SK-N-SH treated with all-trans-retinoic acid at 6 μM for 48 hours (cell line): ENCODE data around the gene LORICRIN.

Experiments used
- ARNTL ChIP-seq: fragments of 450-650 bp; formaldehyde crosslinking; IDR thresholded peaks from 2 replicates; pipeline ENCODE4 v1.5.0; 2020; ENCODE audit warnings: low read depth, mild to moderate bottlenecking, moderate library complexity, borderline replicate concordance
- BACH2 ChIP-seq: fragments of 250-450 bp; sonication (Bioruptor Pico); IDR thresholded peaks from 2 replicates; pipeline ENCODE4 v1.9.0; 2021; ENCODE audit warnings: mild to moderate bottlenecking, borderline replicate concordance
- ISL1 ChIP-seq: fragments of 250-450 bp; sonication (Bioruptor Pico); IDR thresholded peaks from 2 replicates; pipeline ENCODE4 v2.1.2; 2022; ENCODE audit warnings: mild to moderate bottlenecking, moderate library complexity
- RARB ChIP-seq: fragments of 250-450 bp; sonication (Bioruptor Pico); IDR thresholded peaks from 2 replicates; pipeline ENCODE4 v1.8.0; 2021; ENCODE audit warnings: mild to moderate bottlenecking, moderate library complexity
- TCF4 ChIP-seq: fragments of 250-450 bp; sonication (Bioruptor Pico); IDR thresholded peaks from 2 replicates; pipeline ENCODE4 v1.8.0; 2021; ENCODE audit warnings: mild to moderate bottlenecking, moderate library complexity, borderline replicate concordance
- TOX ChIP-seq: fragments of 250-450 bp; sonication (Bioruptor Pico); IDR thresholded peaks from 2 replicates; pipeline ENCODE4 v1.8.0; 2021; ENCODE audit warnings: mild to moderate bottlenecking, moderate library complexity, borderline replicate concordance
- ZC3H10 ChIP-seq: fragments of 250-450 bp; sonication (Bioruptor Pico); IDR thresholded peaks from 2 replicates; pipeline ENCODE4 v1.5.1; 2021; ENCODE audit warnings: mild to moderate bottlenecking, moderate library complexity
- ZFP3 ChIP-seq: fragments of 250-450 bp; sonication (Bioruptor Pico); IDR thresholded peaks from 2 replicates; pipeline ENCODE4 v1.5.0; 2020; ENCODE audit warnings: mild to moderate bottlenecking, moderate library complexity
- ZNF70 ChIP-seq: fragments of 450-650 bp; formaldehyde crosslinking; IDR thresholded peaks from 2 replicates; pipeline ENCODE4 v1.5.0; 2020; ENCODE audit warnings: mild to moderate bottlenecking, moderate library complexity
- ZNF8 ChIP-seq: fragments of 450-650 bp; formaldehyde crosslinking; IDR thresholded peaks from 2 replicates; pipeline ENCODE4 v1.5.0; 2020; ENCODE audit warnings: mild to moderate bottlenecking, moderate library complexity
- TF ChIP-seq, protein P1 (sequence below): fragments of 250-450 bp; sonication (Bioruptor Pico); IDR thresholded peaks from 2 replicates; pipeline ENCODE4 v1.8.0; 2020; ENCODE audit warnings: mild to moderate bottlenecking, moderate library complexity, borderline replicate concordance
- TF ChIP-seq, protein P2 (sequence below): fragments of 250-450 bp; sonication (Bioruptor Pico); IDR thresholded peaks from 2 replicates; pipeline ENCODE4 v1.5.0; 2020; ENCODE audit warnings: mild to moderate bottlenecking, moderate library complexity
- TF ChIP-seq, protein P3 (sequence below): fragments of 250-450 bp; sonication (Bioruptor Pico); IDR thresholded peaks from 2 replicates; pipeline ENCODE4 v1.5.1; 2021; ENCODE audit warnings: mild to moderate bottlenecking, moderate library complexity
- TF ChIP-seq, protein P4 (sequence below): fragments of 250-450 bp; sonication (Bioruptor Pico); IDR thresholded peaks from 2 replicates; pipeline ENCODE4 v1.8.0; 2021; ENCODE audit warnings: low read depth, mild to moderate bottlenecking, moderate library complexity, borderline replicate concordance

DNA sequence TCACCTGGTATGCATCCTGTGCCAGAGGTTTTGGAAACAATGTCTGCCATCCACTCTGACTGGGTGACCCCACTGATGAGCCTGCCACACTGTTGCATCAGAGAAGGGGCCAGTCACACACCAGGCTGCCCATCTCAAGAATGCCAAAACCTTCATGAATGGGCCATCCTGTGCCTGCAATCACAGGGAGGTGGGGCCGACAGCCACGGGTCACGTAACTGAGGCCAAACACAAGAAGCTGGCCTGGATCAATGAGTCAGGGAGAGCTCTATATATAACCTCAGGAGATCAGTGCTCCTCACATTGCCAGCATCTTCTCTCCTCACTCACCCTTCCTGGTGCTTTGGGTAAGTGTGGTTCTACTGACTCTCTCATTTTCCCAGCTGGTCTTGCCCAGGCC lies at the start of gene LORICRIN:
- TF ChIP-seq ARNTL (no peak), ZFP3 (no peak), ZC3H10 (CRISPR knock-in tag) (no peak), TOX (no peak), TCF4 (CRISPR knock-in tag) (no peak), ZNF8 (CRISPR knock-in tag) (no peak), RARB (CRISPR knock-in tag) (no peak), ZNF70 (CRISPR knock-in tag) (no peak), BACH2 (no peak), ISL1 (CRISPR knock-in tag) (no peak)
- TF ChIP-seq, protein P1, sequence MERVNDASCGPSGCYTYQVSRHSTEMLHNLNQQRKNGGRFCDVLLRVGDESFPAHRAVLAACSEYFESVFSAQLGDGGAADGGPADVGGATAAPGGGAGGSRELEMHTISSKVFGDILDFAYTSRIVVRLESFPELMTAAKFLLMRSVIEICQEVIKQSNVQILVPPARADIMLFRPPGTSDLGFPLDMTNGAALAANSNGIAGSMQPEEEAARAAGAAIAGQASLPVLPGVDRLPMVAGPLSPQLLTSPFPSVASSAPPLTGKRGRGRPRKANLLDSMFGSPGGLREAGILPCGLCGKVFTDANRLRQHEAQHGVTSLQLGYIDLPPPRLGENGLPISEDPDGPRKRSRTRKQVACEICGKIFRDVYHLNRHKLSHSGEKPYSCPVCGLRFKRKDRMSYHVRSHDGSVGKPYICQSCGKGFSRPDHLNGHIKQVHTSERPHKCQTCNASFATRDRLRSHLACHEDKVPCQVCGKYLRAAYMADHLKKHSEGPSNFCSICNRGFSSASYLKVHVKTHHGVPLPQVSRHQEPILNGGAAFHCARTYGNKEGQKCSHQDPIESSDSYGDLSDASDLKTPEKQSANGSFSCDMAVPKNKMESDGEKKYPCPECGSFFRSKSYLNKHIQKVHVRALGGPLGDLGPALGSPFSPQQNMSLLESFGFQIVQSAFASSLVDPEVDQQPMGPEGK (CRISPR knock-in tag), result no peak
- TF ChIP-seq, protein P2, sequence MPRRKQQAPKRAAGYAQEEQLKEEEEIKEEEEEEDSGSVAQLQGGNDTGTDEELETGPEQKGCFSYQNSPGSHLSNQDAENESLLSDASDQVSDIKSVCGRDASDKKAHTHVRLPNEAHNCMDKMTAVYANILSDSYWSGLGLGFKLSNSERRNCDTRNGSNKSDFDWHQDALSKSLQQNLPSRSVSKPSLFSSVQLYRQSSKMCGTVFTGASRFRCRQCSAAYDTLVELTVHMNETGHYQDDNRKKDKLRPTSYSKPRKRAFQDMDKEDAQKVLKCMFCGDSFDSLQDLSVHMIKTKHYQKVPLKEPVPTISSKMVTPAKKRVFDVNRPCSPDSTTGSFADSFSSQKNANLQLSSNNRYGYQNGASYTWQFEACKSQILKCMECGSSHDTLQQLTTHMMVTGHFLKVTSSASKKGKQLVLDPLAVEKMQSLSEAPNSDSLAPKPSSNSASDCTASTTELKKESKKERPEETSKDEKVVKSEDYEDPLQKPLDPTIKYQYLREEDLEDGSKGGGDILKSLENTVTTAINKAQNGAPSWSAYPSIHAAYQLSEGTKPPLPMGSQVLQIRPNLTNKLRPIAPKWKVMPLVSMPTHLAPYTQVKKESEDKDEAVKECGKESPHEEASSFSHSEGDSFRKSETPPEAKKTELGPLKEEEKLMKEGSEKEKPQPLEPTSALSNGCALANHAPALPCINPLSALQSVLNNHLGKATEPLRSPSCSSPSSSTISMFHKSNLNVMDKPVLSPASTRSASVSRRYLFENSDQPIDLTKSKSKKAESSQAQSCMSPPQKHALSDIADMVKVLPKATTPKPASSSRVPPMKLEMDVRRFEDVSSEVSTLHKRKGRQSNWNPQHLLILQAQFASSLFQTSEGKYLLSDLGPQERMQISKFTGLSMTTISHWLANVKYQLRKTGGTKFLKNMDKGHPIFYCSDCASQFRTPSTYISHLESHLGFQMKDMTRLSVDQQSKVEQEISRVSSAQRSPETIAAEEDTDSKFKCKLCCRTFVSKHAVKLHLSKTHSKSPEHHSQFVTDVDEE (CRISPR knock-in tag), result no peak
- TF ChIP-seq, protein P3, sequence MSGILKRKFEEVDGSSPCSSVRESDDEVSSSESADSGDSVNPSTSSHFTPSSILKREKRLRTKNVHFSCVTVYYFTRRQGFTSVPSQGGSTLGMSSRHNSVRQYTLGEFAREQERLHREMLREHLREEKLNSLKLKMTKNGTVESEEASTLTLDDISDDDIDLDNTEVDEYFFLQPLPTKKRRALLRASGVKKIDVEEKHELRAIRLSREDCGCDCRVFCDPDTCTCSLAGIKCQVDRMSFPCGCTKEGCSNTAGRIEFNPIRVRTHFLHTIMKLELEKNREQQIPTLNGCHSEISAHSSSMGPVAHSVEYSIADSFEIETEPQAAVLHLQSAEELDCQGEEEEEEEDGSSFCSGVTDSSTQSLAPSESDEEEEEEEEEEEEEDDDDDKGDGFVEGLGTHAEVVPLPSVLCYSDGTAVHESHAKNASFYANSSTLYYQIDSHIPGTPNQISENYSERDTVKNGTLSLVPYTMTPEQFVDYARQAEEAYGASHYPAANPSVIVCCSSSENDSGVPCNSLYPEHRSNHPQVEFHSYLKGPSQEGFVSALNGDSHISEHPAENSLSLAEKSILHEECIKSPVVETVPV (CRISPR knock-in tag), result no peak
- TF ChIP-seq, protein P4, sequence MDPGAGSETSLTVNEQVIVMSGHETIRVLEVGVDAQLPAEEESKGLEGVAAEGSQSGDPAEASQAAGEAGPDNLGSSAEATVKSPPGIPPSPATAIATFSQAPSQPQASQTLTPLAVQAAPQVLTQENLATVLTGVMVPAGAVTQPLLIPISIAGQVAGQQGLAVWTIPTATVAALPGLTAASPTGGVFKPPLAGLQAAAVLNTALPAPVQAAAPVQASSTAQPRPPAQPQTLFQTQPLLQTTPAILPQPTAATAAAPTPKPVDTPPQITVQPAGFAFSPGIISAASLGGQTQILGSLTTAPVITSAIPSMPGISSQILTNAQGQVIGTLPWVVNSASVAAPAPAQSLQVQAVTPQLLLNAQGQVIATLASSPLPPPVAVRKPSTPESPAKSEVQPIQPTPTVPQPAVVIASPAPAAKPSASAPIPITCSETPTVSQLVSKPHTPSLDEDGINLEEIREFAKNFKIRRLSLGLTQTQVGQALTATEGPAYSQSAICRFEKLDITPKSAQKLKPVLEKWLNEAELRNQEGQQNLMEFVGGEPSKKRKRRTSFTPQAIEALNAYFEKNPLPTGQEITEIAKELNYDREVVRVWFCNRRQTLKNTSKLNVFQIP, result no peak
